Skeletal muscle satellite cell (primary cell): ENCODE measurements around the gene ZBTB34.

ENCODE experiments used
- H3K27me3 ChIP-seq: 2 replicates; pipeline ENCODE4 v1.7.0; 2013; ENCODE audit warnings: low read length; ENCODE audit not compliant: control insufficient read depth, insufficient read depth
- H3K36me3 ChIP-seq: 2 replicates; pipeline ENCODE4 v1.7.0; 2013; ENCODE audit warnings: mild to moderate bottlenecking, control low read depth, low read length; ENCODE audit not compliant: insufficient read depth
- H3K4me1 ChIP-seq: 2 replicates; pipeline ENCODE4 v1.7.0; 2013; ENCODE audit warnings: low read length; ENCODE audit not compliant: control insufficient read depth, insufficient read depth
- H3K4me2 ChIP-seq: 2 replicates; pipeline ENCODE4 v1.7.0; 2013; ENCODE audit warnings: mild to moderate bottlenecking, low read length
- H3K4me3 ChIP-seq: 2 replicates; pipeline ENCODE4 v1.7.0; 2013; ENCODE audit warnings: low read length
- H3K9ac ChIP-seq: 2 replicates; pipeline ENCODE4 v1.7.0; 2013; ENCODE audit warnings: mild to moderate bottlenecking, low read depth, low read length, moderate library complexity
- H3K9me3 ChIP-seq: replicated peaks from 2 replicates; pipeline ENCODE4 v1.7.0; 2013; ENCODE audit warnings: mild to moderate bottlenecking, control low read depth, low read length

ZBTB34 gene

GRCh38 chr9:126830827-126831226 is 29.6 kb upstream of the ZBTB34 start:
- Histone ChIP-seq H3K4me1 (peaks cover 6% of the 10 kb centered on the region), H3K4me2 (no peak overlapping the region), H3K9ac (no peak overlapping the region), H3K4me3 (no peak overlapping the region), H3K9me3 (no peaks in the 10 kb centered on the region), H3K27me3 (no peaks in the 10 kb centered on the region), H3K36me3 (peaks cover 54% of the 10 kb centered on the region)

GRCh38 chr9:126832440-126832839 is 28.0 kb upstream of the ZBTB34 start:
- Histone ChIP-seq H3K9ac (no peak overlapping the region), H3K4me2 (no peak overlapping the region), H3K9me3 (no peaks in the 10 kb centered on the region), H3K36me3 (peaks cover 53% of the 10 kb centered on the region), H3K4me3 (no peak overlapping the region), H3K4me1 (peaks cover 9% of the 10 kb centered on the region), H3K27me3 (no peaks in the 10 kb centered on the region)

GRCh38 chr9:126833020-126833419 is 27.4 kb upstream of the ZBTB34 start:
- peaks cover 56% of the 10 kb centered on the region for H3K36me3 ChIP-seq
- H3K9ac ChIP-seq = no peak overlapping the region
- no peaks in the 10 kb centered on the region for H3K9me3 ChIP-seq
- H3K27me3 ChIP-seq = no peaks in the 10 kb centered on the region
- H3K4me2 ChIP-seq = no peak overlapping the region
- peaks cover 9% of the 10 kb centered on the region for H3K4me1 ChIP-seq
- H3K4me3 ChIP-seq = no peak overlapping the region

- Histone ChIP-seq H3K9me3 (no peaks in the 10 kb centered on the region), H3K9ac (no peak overlapping the region), H3K27me3 (no peaks in the 10 kb centered on the region), H3K4me2 (no peak overlapping the region), H3K4me3 (no peak overlapping the region), H3K36me3 (peaks cover 64% of the 10 kb centered on the region), H3K4me1 (peaks cover 6% of the 10 kb centered on the region)
Measured at GRCh38 chr9:126833710-126834345, 26.6 kb upstream of the ZBTB34 start.

- Histone ChIP-seq H3K9ac (no peak overlapping the region), H3K4me3 (no peak overlapping the region), H3K36me3 (peaks cover 67% of the 10 kb centered on the region), H3K27me3 (no peaks in the 10 kb centered on the region), H3K4me1 (peaks cover 2% of the 10 kb centered on the region), H3K9me3 (no peaks in the 10 kb centered on the region), H3K4me2 (no peak overlapping the region)
Measured at GRCh38 chr9:126834672-126835071, 25.8 kb upstream of the ZBTB34 start.

GRCh38 chr9:126836216-126836615 is 24.2 kb upstream of the ZBTB34 start:
- H3K4me3 ChIP-seq = no peak overlapping the region
- H3K4me2 ChIP-seq = no peak overlapping the region
- peaks cover 2% of the 10 kb centered on the region for H3K4me1 ChIP-seq
- no peaks in the 10 kb centered on the region for H3K27me3 ChIP-seq
- H3K9ac ChIP-seq = no peak overlapping the region
- H3K36me3 ChIP-seq = peaks cover 60% of the 10 kb centered on the region
- no peaks in the 10 kb centered on the region for H3K9me3 ChIP-seq

GRCh38 chr9:126838055-126838811 is 22.2 kb upstream of the ZBTB34 start:
- Histone ChIP-seq H3K4me2 (no peak overlapping the region), H3K36me3 (peaks cover 46% of the 10 kb centered on the region), H3K9me3 (no peaks in the 10 kb centered on the region), H3K27me3 (no peaks in the 10 kb centered on the region), H3K4me1 (peaks cover 6% of the 10 kb centered on the region), H3K9ac (no peak overlapping the region), H3K4me3 (no peak overlapping the region)

GRCh38 chr9:126838895-126839294 is 21.5 kb upstream of the ZBTB34 start:
- peaks cover 40% of the 10 kb centered on the region for H3K36me3 ChIP-seq
- H3K9me3 ChIP-seq = no peaks in the 10 kb centered on the region
- no peaks in the 10 kb centered on the region for H3K27me3 ChIP-seq
- peaks cover 12% of the 10 kb centered on the region for H3K4me1 ChIP-seq
- no peak overlapping the region for H3K9ac ChIP-seq
- H3K4me3 ChIP-seq = no peak overlapping the region
- no peak overlapping the region for H3K4me2 ChIP-seq

GRCh38 chr9:126839301-126839700 is 21.1 kb upstream of the ZBTB34 start:
- peaks cover 36% of the 10 kb centered on the region for H3K36me3 ChIP-seq
- H3K27me3 ChIP-seq = no peaks in the 10 kb centered on the region
- no peak overlapping the region for H3K4me2 ChIP-seq
- no peak overlapping the region for H3K9ac ChIP-seq
- H3K4me1 ChIP-seq = peaks cover 14% of the 10 kb centered on the region
- no peaks in the 10 kb centered on the region for H3K9me3 ChIP-seq
- H3K4me3 ChIP-seq = no peak overlapping the region

GRCh38 chr9:126842220-126842842 is 18.1 kb upstream of the ZBTB34 start:
- H3K36me3 ChIP-seq = peaks cover 21% of the 10 kb centered on the region
- H3K27me3 ChIP-seq = no peaks in the 10 kb centered on the region
- H3K9ac ChIP-seq = no peak overlapping the region
- no peak overlapping the region for H3K4me3 ChIP-seq
- H3K9me3 ChIP-seq = no peaks in the 10 kb centered on the region
- no peak overlapping the region for H3K4me2 ChIP-seq
- H3K4me1 ChIP-seq = peaks cover 11% of the 10 kb centered on the region

- H3K36me3 ChIP-seq = peaks cover 15% of the 10 kb centered on the region
- peaks cover 11% of the 10 kb centered on the region for H3K4me1 ChIP-seq
- H3K9ac ChIP-seq = no peak overlapping the region
- peak overlapping the region; percentile 32 for H3K4me2 ChIP-seq
- H3K4me3 ChIP-seq = no peak overlapping the region
- H3K9me3 ChIP-seq = no peaks in the 10 kb centered on the region
- no peaks in the 10 kb centered on the region for H3K27me3 ChIP-seq
Measured at GRCh38 chr9:126842977-126843799, 17.3 kb upstream of the ZBTB34 start.
